BLaER1 (cell line): ENCODE data around the gene SUPT4H1.

Source experiments
- H3K27ac ChIP-seq: shearing (Covaris generic); formaldehyde crosslinking; 2 replicates; pipeline ENCODE4 v1.8.1; 2022
- H3K27me3 ChIP-seq: shearing (Covaris generic); formaldehyde crosslinking; 2 replicates; pipeline ENCODE4 v1.8.1; 2022
- H3K36me3 ChIP-seq: shearing (Covaris generic); formaldehyde crosslinking; 2 replicates; pipeline ENCODE4 v1.8.1; 2022
- H3K4me1 ChIP-seq: shearing (Covaris generic); formaldehyde crosslinking; 2 replicates; pipeline ENCODE4 v1.8.1; 2022
- H3K4me2 ChIP-seq: shearing (Covaris generic); formaldehyde crosslinking; 2 replicates; pipeline ENCODE4 v1.8.1; 2022
- H3K4me3 ChIP-seq: shearing (Covaris generic); formaldehyde crosslinking; 2 replicates; pipeline ENCODE4 v1.8.1; 2022
- H3K9ac ChIP-seq: shearing (Covaris generic); formaldehyde crosslinking; 2 replicates; pipeline ENCODE4 v1.8.1; 2022
- H3K9me3 ChIP-seq: shearing (Covaris generic); formaldehyde crosslinking; 2 replicates; pipeline ENCODE4 v1.8.1; 2022
- H4K20me1 ChIP-seq: shearing (Covaris generic); formaldehyde crosslinking; 2 replicates; pipeline ENCODE4 v1.8.1; 2022
- Cebpa-rat ChIP-seq: shearing (Covaris generic); IDR thresholded peaks from 2 replicates; pipeline ENCODE4 v1.8.1; 2022

The SUPT4H1 gene

DNA sequence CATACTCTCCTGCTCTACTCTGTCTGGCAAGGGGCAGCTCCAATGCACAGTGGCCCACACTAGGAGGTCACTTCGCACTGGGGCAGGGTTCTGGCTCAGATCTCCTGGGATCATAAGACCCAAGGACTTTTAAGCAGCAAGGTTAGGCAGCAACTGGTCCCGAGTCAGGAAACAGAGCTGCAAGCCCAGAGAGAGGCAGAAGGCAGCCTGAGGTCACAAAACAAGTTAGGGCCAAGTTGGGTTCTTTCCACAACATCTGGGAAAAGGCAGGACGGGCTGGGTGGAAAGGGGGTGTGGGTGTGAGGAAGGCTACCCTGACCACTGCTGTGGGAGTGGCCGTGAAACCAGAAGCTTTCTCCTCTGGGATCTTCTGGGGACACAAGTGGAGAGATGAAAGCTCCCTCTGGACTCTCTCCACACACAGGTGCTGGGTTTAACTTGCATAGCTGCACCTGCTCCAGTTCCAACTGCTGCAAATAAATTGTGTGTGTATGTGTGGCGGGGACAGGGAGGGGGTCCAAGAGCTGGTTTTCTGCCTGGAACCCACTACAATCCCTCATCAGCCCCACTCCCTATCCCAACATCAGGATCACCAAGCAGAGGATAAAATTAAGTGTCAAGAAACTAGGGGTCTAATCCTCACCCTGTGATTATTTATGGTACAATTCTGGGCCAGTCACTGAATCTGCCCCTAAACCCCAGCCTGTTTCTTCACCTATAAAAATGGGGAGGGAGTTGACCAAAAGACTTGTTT, 15.4 kb downstream of the SUPT4H1 start:
- Histone ChIP-seq H3K4me1 (peaks cover 66% of the 10 kb centered on the region), H3K4me2 (peak overlapping the region; percentile 96), H3K27ac (peak overlapping the region; percentile 100), H4K20me1 (peaks cover 6% of the 10 kb centered on the region), H3K27me3 (no peaks in the 10 kb centered on the region), H3K36me3 (peaks cover 18% of the 10 kb centered on the region), H3K9ac (peak overlapping the region; percentile 100), H3K9me3 (no peaks in the 10 kb centered on the region; the same call in 1 of the 2 replicates), H3K4me3 (peak overlapping the region; percentile 96)
- TF ChIP-seq Cebpa-rat, result no peak; the same call in 1 of the 2 replicates

DNA sequence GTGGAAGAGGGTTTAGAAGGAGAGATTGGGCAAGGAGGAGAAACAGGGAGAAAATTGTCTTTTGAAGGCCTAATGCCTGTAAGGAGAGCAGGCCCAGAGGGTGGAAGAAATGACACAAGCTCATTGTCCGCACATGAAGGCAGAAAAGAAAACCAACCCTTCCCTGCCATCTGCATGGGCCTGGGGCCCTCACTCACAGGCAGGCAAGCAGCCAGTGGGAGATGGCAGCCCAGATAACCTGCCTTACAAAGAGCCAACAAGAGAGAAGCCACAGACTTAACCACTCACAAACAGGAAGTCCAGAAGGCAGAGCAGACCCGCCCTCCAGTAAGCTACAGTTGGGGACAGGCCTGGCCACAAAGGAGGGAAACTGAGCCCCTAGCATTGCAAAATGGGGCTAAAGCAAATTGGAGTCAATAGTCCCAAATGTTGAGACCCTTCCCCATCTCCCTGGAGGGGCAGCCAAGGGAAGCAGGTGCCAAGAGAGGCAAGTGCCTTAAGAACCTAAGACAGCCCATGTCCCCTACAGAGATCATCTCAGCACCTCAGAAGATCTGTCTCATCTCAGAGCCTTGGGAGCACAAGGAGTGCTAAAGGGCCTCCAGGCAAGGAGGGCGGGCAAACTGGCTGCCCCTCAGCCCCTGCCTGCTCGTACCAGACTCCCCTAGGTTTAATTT, 16.1 kb downstream of the SUPT4H1 start:
- Histone ChIP-seq H3K36me3 (peaks cover 19% of the 10 kb centered on the region), H3K4me2 (peak overlapping the region; percentile 96), H3K27ac (peak overlapping the region; percentile 100), H3K9ac (peak overlapping the region; percentile 100), H4K20me1 (peaks cover 14% of the 10 kb centered on the region), H3K9me3 (no peaks in the 10 kb centered on the region; the same call in 1 of the 2 replicates), H3K4me1 (peaks cover 58% of the 10 kb centered on the region), H3K27me3 (no peaks in the 10 kb centered on the region), H3K4me3 (peak overlapping the region; percentile 96)
- no peak for TF ChIP-seq Cebpa-rat

DNA sequence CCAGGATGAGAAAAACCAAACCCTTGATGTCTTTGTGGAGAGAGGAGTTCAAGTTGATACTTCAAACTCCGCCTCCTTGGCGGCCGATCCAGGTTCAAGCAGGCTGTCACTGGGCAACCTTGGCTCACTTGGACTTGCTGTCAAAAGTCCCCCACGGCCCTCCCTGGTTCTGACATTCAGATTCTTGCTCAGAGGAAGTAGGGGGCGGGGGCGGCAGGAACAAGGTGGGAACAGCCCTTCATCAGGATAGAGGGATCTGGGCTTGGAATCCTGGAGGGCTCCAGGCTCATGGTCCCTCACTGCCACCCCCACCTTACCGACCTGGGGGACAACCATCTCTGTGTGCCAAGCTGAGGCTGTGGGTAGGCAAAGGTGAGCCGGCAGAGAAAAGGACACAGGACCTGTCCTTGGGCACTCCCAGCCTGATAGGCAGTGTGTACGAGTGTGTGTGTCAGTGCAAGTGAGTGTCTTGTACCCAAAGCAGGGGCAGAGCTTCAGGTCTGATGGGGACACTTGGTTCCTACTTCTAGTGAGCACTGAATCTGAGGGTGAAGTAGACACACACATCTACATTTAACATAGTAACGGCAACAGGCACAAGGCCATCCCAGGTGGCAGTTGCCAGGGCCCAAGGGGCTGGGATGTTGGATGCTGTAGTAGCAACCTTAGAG, 16.8 kb downstream of the SUPT4H1 start:
- no peaks in the 10 kb centered on the region; the same call in 1 of the 2 replicates for H3K9me3 ChIP-seq
- TF ChIP-seq Cebpa-rat, result no peak
- peaks cover 22% of the 10 kb centered on the region for H3K36me3 ChIP-seq
- no peaks in the 10 kb centered on the region for H3K27me3 ChIP-seq
- peak overlapping the region; percentile 96 for H3K4me3 ChIP-seq
- peak overlapping the region; percentile 100 for H3K27ac ChIP-seq
- peaks cover 51% of the 10 kb centered on the region for H3K4me1 ChIP-seq
- H3K9ac ChIP-seq, result peak overlapping the region; percentile 100
- peaks cover 21% of the 10 kb centered on the region for H4K20me1 ChIP-seq
- peak overlapping the region; percentile 96 for H3K4me2 ChIP-seq

DNA sequence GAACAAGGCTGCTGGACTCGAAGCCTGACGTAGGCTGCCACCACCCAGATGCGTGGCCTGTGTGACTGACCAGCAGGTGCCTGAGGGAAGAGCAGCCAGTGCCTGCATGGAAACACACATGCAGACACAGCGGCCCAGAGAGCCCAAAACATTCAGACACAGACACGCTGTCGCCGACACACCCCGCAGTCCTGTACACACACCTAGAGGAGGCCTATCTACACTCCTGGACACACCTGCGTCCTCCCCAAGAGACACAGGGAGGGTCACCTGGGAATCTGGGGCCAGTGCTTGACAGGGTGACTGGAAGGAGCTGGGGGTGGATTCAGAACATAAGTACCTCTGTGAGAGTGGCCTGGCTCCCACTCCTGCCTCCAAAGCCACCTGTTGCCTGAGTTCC, 17.3 kb downstream of the SUPT4H1 start:
- peaks cover 46% of the 10 kb centered on the region for H3K4me1 ChIP-seq
- no peaks in the 10 kb centered on the region; the same call in 1 of the 2 replicates for H3K9me3 ChIP-seq
- H3K4me2 ChIP-seq, result peak overlapping the region; percentile 96
- H3K27me3 ChIP-seq, result no peaks in the 10 kb centered on the region
- H3K9ac ChIP-seq, result peak overlapping the region; percentile 100
- no peak for TF ChIP-seq Cebpa-rat
- H3K27ac ChIP-seq, result peak overlapping the region; percentile 100
- H4K20me1 ChIP-seq, result peaks cover 26% of the 10 kb centered on the region
- H3K4me3 ChIP-seq, result peak overlapping the region; percentile 96
- peaks cover 24% of the 10 kb centered on the region for H3K36me3 ChIP-seq

DNA sequence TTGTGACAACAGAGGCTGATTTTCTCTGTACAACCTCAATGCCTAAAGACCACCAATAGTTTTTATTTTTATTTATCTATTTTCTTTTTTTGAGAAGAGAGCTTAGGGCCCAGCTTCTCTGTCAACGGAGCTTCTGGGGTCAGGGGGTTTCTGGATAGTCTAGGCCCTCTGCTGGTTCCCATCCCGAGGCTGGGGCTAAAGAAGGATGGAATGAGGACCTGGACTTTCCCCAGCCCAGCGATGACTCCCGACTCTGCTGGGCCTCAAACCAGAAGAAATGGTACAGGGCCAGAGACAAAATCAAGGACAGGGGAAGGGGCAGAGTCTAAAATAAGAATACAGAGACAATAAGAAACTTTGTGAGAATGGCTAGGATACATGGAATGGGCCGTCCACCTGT, 17.7 kb downstream of the SUPT4H1 start:
- Histone ChIP-seq H3K27ac (peak overlapping the region; percentile 100), H3K36me3 (peaks cover 25% of the 10 kb centered on the region), H4K20me1 (peaks cover 30% of the 10 kb centered on the region), H3K4me1 (peaks cover 42% of the 10 kb centered on the region), H3K4me2 (peak overlapping the region; percentile 96), H3K4me3 (peak overlapping the region; percentile 96), H3K27me3 (no peaks in the 10 kb centered on the region), H3K9ac (peak overlapping the region; percentile 100), H3K9me3 (no peaks in the 10 kb centered on the region; the same call in 1 of the 2 replicates)
- no peak for TF ChIP-seq Cebpa-rat

DNA sequence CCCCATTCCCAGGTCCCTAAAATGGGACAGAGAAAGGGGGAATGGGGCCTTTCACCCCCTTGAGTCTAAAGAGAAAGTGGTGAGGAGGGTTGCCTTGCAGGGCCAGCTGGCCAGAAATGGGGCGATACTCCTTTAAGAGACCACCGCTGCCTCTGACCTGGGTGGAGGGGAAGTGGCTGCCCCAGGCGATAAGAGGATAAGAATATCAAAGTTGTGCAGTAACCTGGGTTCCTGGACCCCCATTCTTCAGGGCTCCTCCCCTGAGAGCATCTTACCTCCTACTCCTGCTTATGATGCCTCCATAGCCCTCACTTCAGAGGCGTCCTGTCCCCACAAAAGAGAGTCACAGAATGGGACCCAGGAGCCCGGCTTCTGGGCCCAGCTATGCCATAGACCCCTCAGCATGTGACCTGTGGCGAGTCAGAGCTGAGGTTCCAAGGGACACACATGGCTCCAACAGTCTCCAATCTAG, 18.2 kb downstream of the SUPT4H1 start:
- Histone ChIP-seq H3K4me1 (peaks cover 41% of the 10 kb centered on the region), H3K27ac (peak overlapping the region; percentile 100), H3K9me3 (no peaks in the 10 kb centered on the region; the same call in 1 of the 2 replicates), H3K9ac (peak overlapping the region; percentile 100), H3K27me3 (no peaks in the 10 kb centered on the region), H3K4me2 (peak overlapping the region; percentile 96), H3K36me3 (peaks cover 25% of the 10 kb centered on the region), H3K4me3 (peak overlapping the region; percentile 96), H4K20me1 (peaks cover 35% of the 10 kb centered on the region)
- no peak for TF ChIP-seq Cebpa-rat

DNA sequence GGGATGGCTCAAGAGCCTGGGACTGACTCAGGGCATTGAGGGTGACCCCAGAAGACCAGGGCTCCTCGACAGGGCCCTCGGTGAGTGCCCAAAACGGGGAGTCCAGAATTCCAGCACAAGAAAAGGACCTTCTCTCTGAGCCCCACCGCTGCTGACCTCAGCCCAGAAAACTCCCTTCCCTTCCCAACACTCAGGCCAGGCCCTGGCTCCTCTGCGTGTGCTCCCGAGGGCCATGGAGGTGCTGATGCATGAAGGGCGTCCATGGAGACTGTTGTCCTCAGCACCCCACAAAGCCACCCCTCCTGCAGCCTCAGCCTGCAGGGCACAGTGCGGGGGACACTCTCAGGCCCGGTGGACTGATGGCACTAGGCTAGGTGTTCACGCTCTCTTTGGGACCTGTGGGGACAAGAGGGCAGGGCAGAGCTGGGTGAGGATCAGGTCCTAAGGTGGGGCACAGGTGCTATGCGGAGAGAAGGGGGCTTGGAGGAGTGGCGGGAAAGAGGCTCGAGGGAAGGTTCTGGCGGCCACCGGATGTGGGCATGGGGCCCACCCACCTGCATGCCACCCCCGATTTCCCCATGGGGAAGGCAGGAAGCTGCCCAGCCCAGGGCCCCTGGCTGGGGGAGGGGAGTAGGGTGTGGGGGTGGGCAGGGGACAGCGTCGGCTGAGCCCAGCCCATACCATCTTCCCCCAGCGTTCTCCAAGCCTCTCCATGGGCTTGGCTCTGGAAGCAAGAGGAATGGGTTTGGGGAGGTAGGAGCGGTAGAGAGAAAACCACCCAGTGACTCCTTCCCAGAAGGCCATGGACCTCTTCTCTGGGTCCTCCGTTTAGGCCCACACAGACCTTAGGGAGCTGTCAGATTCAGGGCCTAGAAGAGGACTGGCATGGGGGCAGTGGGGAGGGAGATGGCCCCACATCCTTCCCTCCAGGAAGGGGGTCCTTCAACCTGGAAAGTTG, 18.9 kb downstream of the SUPT4H1 start:
- peak overlapping the region; percentile 96 for H3K4me3 ChIP-seq
- H3K9ac ChIP-seq, result peak overlapping the region; percentile 100
- peak overlapping the region; percentile 100 for H3K27ac ChIP-seq

DNA sequence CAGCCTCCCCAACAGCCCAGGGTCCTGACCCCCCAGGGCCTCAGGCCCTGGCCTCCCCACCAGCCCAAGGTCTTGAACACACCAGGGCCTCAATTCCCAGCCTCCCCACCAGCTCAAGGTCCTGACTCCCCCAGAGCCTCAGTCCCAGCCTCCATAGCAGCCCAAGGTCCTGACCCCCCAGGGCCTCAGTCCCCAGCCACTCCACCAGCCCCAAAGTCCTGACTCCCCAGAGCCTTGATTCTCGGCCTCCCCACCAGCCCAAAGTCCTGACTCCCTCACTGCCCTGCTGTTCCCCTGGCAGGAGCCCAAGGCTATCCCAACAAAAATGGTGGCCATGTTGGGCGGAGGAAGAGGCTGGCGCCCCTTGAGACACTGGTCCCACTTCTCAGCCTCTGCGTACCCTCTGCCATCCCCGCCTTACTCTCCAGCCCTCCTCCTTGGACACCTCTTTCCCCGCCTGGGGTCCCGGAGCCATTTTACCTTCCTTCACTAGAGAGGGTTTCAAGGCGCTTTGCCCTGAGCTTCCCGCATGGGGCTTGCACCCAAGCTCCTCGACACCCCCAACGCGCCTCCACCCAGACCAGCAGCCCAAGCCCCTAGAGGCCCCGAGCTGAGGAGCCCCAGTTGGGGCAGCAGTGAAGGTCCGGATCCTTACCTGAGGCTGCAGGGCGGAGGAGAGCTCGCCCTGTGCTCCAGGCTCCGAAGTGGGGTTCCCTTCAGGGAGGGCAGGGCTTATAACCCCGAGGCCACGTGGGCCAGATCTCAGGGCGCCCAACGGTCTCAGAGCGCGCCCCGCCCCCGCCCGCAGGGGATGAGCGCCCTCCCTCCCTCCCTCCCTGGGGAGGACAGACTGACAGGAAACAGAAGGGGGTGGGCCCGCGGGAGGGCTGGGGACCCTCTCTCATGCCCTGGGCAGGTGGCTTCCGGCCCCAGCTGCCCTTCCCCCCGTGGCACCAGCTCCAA, 19.9 kb downstream of the SUPT4H1 start:
- Histone ChIP-seq H3K9me3 (no peaks in the 10 kb centered on the region; the same call in 1 of the 2 replicates), H3K27me3 (no peaks in the 10 kb centered on the region), H3K27ac (peak overlapping the region; percentile 100), H4K20me1 (peaks cover 50% of the 10 kb centered on the region), H3K4me1 (peaks cover 51% of the 10 kb centered on the region), H3K9ac (peak overlapping the region; percentile 100), H3K36me3 (peaks cover 25% of the 10 kb centered on the region), H3K4me3 (peak overlapping the region; percentile 96), H3K4me2 (peak overlapping the region; percentile 100)
- TF ChIP-seq Cebpa-rat, result no peak

More for the DNA sequence above, 18.9 kb downstream of the SUPT4H1 start:
- Histone ChIP-seq H4K20me1 (peaks cover 41% of the 10 kb centered on the region), H3K27me3 (no peaks in the 10 kb centered on the region), H3K36me3 (peaks cover 25% of the 10 kb centered on the region), H3K4me2 (peak overlapping the region; percentile 96), H3K4me1 (peaks cover 41% of the 10 kb centered on the region), H3K9me3 (no peaks in the 10 kb centered on the region; the same call in 1 of the 2 replicates)
- no peak for TF ChIP-seq Cebpa-rat
